ENCODE measurements around the gene SH3BP1. TPM values are rescaled to one million over a fixed set of nuclear protein-coding genes. Genes with fewer than 3 reads are reported as not detected.
A peak's percentile ranks its signal among the peaks of the same experiment; 100 is the strongest.

The SH3BP1 gene
- total RNA-seq, 1 donor = 4.7 TPM

DNA sequence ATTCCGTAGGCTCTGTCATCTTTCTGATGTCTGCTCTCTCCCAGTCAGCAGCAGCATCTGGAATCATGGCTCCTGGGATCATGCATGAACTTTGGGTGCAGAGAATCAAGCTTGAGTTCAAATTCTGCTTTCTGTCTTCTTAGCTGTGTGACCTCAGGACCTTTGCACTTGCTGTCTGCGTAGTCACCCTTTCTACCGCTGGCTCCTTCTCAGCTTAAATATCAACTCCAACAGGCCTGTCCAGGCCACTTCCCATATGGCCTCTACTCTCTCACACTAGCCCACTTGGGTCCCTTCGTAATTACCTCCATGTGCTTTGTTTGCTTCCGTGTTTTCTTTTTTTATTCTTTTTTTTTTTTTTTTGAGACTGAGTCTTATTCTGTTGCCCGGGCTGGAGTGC, 35.4 kb upstream of the SH3BP1 start:
- TF ChIP-seq, protein P1, sequence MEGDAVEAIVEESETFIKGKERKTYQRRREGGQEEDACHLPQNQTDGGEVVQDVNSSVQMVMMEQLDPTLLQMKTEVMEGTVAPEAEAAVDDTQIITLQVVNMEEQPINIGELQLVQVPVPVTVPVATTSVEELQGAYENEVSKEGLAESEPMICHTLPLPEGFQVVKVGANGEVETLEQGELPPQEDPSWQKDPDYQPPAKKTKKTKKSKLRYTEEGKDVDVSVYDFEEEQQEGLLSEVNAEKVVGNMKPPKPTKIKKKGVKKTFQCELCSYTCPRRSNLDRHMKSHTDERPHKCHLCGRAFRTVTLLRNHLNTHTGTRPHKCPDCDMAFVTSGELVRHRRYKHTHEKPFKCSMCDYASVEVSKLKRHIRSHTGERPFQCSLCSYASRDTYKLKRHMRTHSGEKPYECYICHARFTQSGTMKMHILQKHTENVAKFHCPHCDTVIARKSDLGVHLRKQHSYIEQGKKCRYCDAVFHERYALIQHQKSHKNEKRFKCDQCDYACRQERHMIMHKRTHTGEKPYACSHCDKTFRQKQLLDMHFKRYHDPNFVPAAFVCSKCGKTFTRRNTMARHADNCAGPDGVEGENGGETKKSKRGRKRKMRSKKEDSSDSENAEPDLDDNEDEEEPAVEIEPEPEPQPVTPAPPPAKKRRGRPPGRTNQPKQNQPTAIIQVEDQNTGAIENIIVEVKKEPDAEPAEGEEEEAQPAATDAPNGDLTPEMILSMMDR (IDR thresholded peaks at IDR 0.05; ENCODE audit: extremely low read depth, low read depth, low read length) = no peak
- Histone ChIP-seq H3K36me3 (ENCODE audit: insufficient read depth, low read length) (no peaks in the 10 kb centered on the region), H2AFZ (ENCODE audit: low read length) (no peak overlapping the region), H3K4me2 (ENCODE audit: insufficient read depth, low read length) (no peak overlapping the region), H3K4me1 (ENCODE audit: insufficient read depth, low read length) (peaks cover 18% of the 10 kb centered on the region), H3K9me3 (ENCODE audit: low read depth, low read length) (no peaks in the 10 kb centered on the region), H4K20me1 (ENCODE audit: insufficient read depth, low read length) (no peaks in the 10 kb centered on the region), H3K79me2 (ENCODE audit: insufficient read depth, low read length) (peaks cover 2% of the 10 kb centered on the region), H3K27ac (ENCODE audit: low read depth, low read length) (no peak overlapping the region), H3K27me3 (ENCODE audit: insufficient read depth, low read length) (peaks cover 19% of the 10 kb centered on the region), H3K4me3 (ENCODE audit: insufficient read depth, low read length) (no peak overlapping the region)
- peak; percentile 62 for DNase-seq (ENCODE audit: insufficient read length, low spot score, missing footprints)

DNA sequence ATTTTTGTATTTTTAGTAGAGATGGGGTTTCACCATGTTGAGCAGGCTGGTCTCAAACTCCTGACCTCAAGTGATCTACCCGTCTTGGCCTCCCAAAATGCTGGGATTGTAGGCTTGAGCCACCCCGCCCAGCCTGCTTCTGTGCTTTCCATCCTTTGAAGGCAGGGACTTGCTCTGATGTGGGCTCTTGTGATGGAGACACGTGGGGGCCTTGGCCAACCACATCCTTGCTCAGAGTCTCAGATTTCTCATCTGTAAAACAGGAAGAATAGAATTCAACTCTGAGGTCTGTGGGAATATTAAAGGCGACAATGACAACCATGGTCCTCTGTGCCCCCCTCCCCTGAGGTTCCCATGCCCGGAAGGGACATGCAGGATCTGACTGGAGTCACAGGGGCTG, 34.6 kb upstream of the SH3BP1 start:
- H3K4me1 ChIP-seq (ENCODE audit: insufficient read depth, low read length) = peaks cover 24% of the 10 kb centered on the region
- TF ChIP-seq, protein P1 (IDR thresholded peaks at IDR 0.05; ENCODE audit: extremely low read depth, low read depth, low read length) = no peak
- peaks cover 19% of the 10 kb centered on the region for H3K27me3 ChIP-seq (ENCODE audit: insufficient read depth, low read length)
- no peaks in the 10 kb centered on the region for H4K20me1 ChIP-seq (ENCODE audit: insufficient read depth, low read length)
- H3K4me3 ChIP-seq (ENCODE audit: insufficient read depth, low read length) = no peak overlapping the region
- peaks cover 10% of the 10 kb centered on the region for H3K79me2 ChIP-seq (ENCODE audit: insufficient read depth, low read length)
- no peaks in the 10 kb centered on the region for H3K36me3 ChIP-seq (ENCODE audit: insufficient read depth, low read length)
- no peak overlapping the region for H3K4me2 ChIP-seq (ENCODE audit: insufficient read depth, low read length)
- H3K27ac ChIP-seq (ENCODE audit: low read depth, low read length) = no peak overlapping the region
- no peaks in the 10 kb centered on the region for H3K9me3 ChIP-seq (ENCODE audit: low read depth, low read length)
- no peak overlapping the region for H2AFZ ChIP-seq (ENCODE audit: low read length)
- no peak for DNase-seq (ENCODE audit: insufficient read length, low spot score, missing footprints)

DNA sequence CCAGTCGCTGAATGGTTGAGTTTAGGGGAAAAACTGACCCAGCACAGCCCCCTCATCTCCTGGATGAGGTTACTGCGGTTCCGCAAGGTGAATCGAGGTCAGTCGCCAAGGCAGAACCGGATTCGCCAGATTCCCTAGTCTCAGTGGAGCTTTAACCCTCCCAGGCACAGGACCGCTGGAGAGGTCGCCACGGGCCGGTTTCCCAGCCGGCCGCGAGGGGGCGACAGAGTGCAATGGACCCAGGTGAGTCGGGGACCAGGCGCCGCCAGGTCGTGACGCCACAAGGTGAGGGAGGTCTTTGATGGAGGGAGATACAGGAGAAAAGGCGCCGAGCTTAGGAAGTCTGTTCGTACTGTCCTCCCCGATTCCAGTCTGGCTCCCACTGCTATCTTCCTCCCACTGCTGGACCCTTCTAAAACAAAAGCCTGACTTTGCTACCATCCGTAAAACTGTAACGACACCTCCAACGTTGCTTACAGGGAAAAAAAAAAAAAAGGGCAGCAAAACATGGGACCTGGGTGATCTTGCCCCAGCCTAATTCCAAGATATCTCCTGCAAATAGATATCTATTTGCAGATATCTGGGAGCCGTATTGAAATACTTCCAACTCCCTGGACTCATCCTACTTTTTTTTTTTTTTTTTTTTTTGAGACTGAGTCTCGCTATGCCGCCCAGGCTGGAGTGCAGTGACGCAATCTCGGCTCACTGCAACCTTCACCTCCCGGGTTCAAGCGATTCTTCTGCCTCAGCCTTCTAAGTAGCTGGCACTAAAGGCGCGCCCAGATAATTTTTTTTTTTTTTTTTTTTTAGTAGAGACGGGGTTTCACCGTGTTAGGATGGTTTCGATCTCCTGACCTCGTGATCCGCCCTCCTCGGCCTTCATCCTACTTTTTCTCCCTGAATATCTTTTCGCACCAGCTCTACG, 32.2 kb upstream of the SH3BP1 start:
- peak overlapping the region; percentile 67 for H3K4me3 ChIP-seq (ENCODE audit: insufficient read depth, low read length)
- no peaks in the 10 kb centered on the region for H4K20me1 ChIP-seq (ENCODE audit: insufficient read depth, low read length)
- peaks cover 33% of the 10 kb centered on the region for H3K4me1 ChIP-seq (ENCODE audit: insufficient read depth, low read length)
- TF ChIP-seq, protein P1 (IDR thresholded peaks at IDR 0.05; ENCODE audit: extremely low read depth, low read depth, low read length) = peak; percentile 96
- H2AFZ ChIP-seq (ENCODE audit: low read length) = peak overlapping the region; percentile 60
- H3K27me3 ChIP-seq (ENCODE audit: insufficient read depth, low read length) = peaks cover 19% of the 10 kb centered on the region
- DNase-seq (ENCODE audit: insufficient read length, low spot score, missing footprints) = peak; percentile 97
- no peaks in the 10 kb centered on the region for H3K36me3 ChIP-seq (ENCODE audit: insufficient read depth, low read length)
- no peaks in the 10 kb centered on the region for H3K9me3 ChIP-seq (ENCODE audit: low read depth, low read length)
- no peak overlapping the region for H3K27ac ChIP-seq (ENCODE audit: low read depth, low read length)
- peaks cover 28% of the 10 kb centered on the region for H3K79me2 ChIP-seq (ENCODE audit: insufficient read depth, low read length)
- H3K4me2 ChIP-seq (ENCODE audit: insufficient read depth, low read length) = peak overlapping the region; percentile 91

- Histone ChIP-seq H3K4me1 (ENCODE audit: insufficient read depth, low read length) (peaks cover 33% of the 10 kb centered on the region), H3K4me3 (ENCODE audit: insufficient read depth, low read length) (peak overlapping the region; percentile 79), H3K27ac (ENCODE audit: low read depth, low read length) (peak overlapping the region; percentile 93), H3K27me3 (ENCODE audit: insufficient read depth, low read length) (peaks cover 16% of the 10 kb centered on the region), H3K79me2 (ENCODE audit: insufficient read depth, low read length) (peaks cover 33% of the 10 kb centered on the region), H2AFZ (ENCODE audit: low read length) (peak overlapping the region; percentile 89), H4K20me1 (ENCODE audit: insufficient read depth, low read length) (no peaks in the 10 kb centered on the region), H3K9me3 (ENCODE audit: low read depth, low read length) (no peaks in the 10 kb centered on the region), H3K36me3 (ENCODE audit: insufficient read depth, low read length) (no peaks in the 10 kb centered on the region), H3K4me2 (ENCODE audit: insufficient read depth, low read length) (peak overlapping the region; percentile 91)
- TF ChIP-seq, protein P1 (IDR thresholded peaks at IDR 0.05; ENCODE audit: extremely low read depth, low read depth, low read length) = no peak
- DNase-seq (ENCODE audit: insufficient read length, low spot score, missing footprints) = peak; percentile 29
Measured at GRCh38 chr22:37607935-37608476, 31.5 kb upstream of the SH3BP1 start.
